K562 (cell line): Measurements from ENCODE around the gene APIP. TPM values are rescaled to one million over a fixed set of nuclear protein-coding genes. Genes with fewer than 3 reads are reported as not detected.

ENCODE experiments used
- ATAC-seq: fragments of 200-7000 bp; cut with Tn5 transposase; 3 replicates; pipeline ENCODE4 v1.9.1; 2020; ENCODE audit warnings: moderate library complexity
- BruUV-seq: library from RNA; stranded (reverse); fragments of 400-500 nt; replicated peaks from 2 replicates; lab custom pipeline; 2021; lab: Mats Ljungman, UMichigan
- CTCF ChIA-PET: fragments of 300-600 bp; formaldehyde crosslinking; extraction: SDS; loops from one replicate; lab custom pipeline; 2021; ENCODE audit warnings: low intra/inter-chr PET ratio; lab: Yijun Ruan, JAX
- POLR2A ChIA-PET: fragments of 300-600, 350-650 bp; sonication (Branson Sonifier 250); formaldehyde crosslinking; extraction: SDS; loops from one replicate; lab custom pipeline; 2021; ENCODE audit warnings: antibody characterized with exemption, inconsistent platforms; lab: Yijun Ruan, JAX
- DNase-seq, 4 experiments: peaks; one replicate each; pipeline versions ENCODE4 v3.0.0 to v3.0.0-alpha.2; 2011 to 2018; ENCODE audit warnings: low spot score in 3 of 4, mixed read lengths in 3 of 4; ENCODE audit errors: extremely low read depth in 1 of 4
- FAIRE-seq: peaks from 2 replicates; lab custom pipeline; 2011; peaks lifted over from hg19 to GRCh38; lab: Jason Lieb, UNC
- H2AFZ ChIP-seq: 2 replicates; pipeline ENCODE4 v1.6.0; 2011; ENCODE audit warnings: low read depth, low read length, control low read depth, inconsistent platforms
- H3K27ac ChIP-seq: fragments of 200-600 bp; 3 replicates; pipeline ENCODE4 v1.8.0; 2011; ENCODE audit warnings: low read depth, mild to moderate bottlenecking, control low read depth, inconsistent platforms, low read length, moderate library complexity, mixed read lengths; ENCODE audit errors: extremely low read depth
- H3K27me3 ChIP-seq, 2 experiments: fragments of 300-600 bp in 1 of 2; 2 replicates in 1 of 2; 3 replicates in 1 of 2; pipeline versions ENCODE4 v1.6.0 to v1.8.0; 2011; ENCODE audit warnings: inconsistent platforms in 2 of 2, low read length in 2 of 2, mild to moderate bottlenecking in 1 of 2, mixed read lengths in 1 of 2, moderate library complexity in 1 of 2; ENCODE audit not compliant: control insufficient read depth in 2 of 2, insufficient read depth in 2 of 2
- H3K36me3 ChIP-seq: fragments of 300-600 bp; 3 replicates; pipeline ENCODE4 v1.8.0; 2011; ENCODE audit warnings: mild to moderate bottlenecking, low read length, inconsistent platforms; ENCODE audit not compliant: control insufficient read depth, insufficient read depth
- H3K4me1 ChIP-seq, 2 experiments: fragments of 200-600 bp in 1 of 2; replicated peaks in 1 of 2; 2 replicates in 1 of 2; 3 replicates in 1 of 2; pipeline versions ENCODE4 v1.5.1 to v1.8.0; 2011; ENCODE audit warnings: inconsistent platforms in 2 of 2, low read length in 2 of 2, mild to moderate bottlenecking in 1 of 2, mixed read lengths in 1 of 2, moderate library complexity in 1 of 2; ENCODE audit not compliant: control insufficient read depth in 2 of 2, insufficient read depth in 2 of 2
- H3K4me2 ChIP-seq: 2 replicates; pipeline ENCODE4 v1.6.1; 2011; ENCODE audit warnings: low read length, control low read depth, inconsistent platforms, mixed read lengths; ENCODE audit not compliant: insufficient read depth
- H3K4me3 ChIP-seq: fragments of 200-600 bp; sonication (generic), shearing (Covaris generic); 2 replicates; pipeline ENCODE4 v1.5.1; 2016; ENCODE audit warnings: control low read depth, inconsistent platforms
- H3K79me2 ChIP-seq: fragments of 200-600 bp; 3 replicates; pipeline ENCODE4 v1.8.0; 2011; ENCODE audit warnings: low read length, inconsistent platforms; ENCODE audit not compliant: control insufficient read depth, insufficient read depth
- H3K9ac ChIP-seq, 2 experiments: 2 replicates each; pipeline versions ENCODE4 v1.6.0 to v1.6.1; 2011; ENCODE audit warnings: low read depth in 2 of 2, low read length in 2 of 2, control low read depth in 1 of 2, inconsistent platforms in 1 of 2, mild to moderate bottlenecking in 1 of 2, mixed read lengths in 1 of 2; ENCODE audit not compliant: insufficient read depth in 1 of 2
- H3K9me1 ChIP-seq: one replicate; pipeline ENCODE4 v1.6.0; 2011; ENCODE audit warnings: inconsistent platforms, mild to moderate bottlenecking, low read length, moderate library complexity; ENCODE audit not compliant: control insufficient read depth, insufficient read depth
- H3K9me3 ChIP-seq: replicated peaks from 2 replicates; pipeline ENCODE4 v1.5.1; 2011; ENCODE audit warnings: low read depth, low read length, inconsistent platforms; ENCODE audit not compliant: control insufficient read depth, insufficient read depth
- H4K20me1 ChIP-seq: replicated peaks from 2 replicates; pipeline ENCODE4 v1.6.1; 2011; ENCODE audit warnings: low read length, inconsistent platforms, mixed read lengths; ENCODE audit not compliant: control insufficient read depth, insufficient read depth
- CHD1 ChIP-seq: fragments of 200-600 bp; sonication (generic); IDR thresholded peaks from one replicate; pipeline ENCODE4 v1.6.1; 2012; ENCODE audit warnings: mild to moderate bottlenecking, moderate library complexity, low read length, inconsistent platforms
- NUFIP1 ChIP-seq: fragments of 450-650 bp; IDR thresholded peaks from 2 replicates; pipeline ENCODE4 v1.6.1; 2018; ENCODE audit not compliant: partially characterized antibody
- RAD21 ChIP-seq, 2 experiments: fragments of 250-450 bp in 1 of 2; fragments of 450-650 bp in 1 of 2; sonication (Bioruptor Pico) in 1 of 2; formaldehyde crosslinking in 1 of 2; IDR thresholded peaks in 1 of 2; conservative IDR thresholded peaks in 1 of 2; 2 replicates each; pipeline versions ENCODE4 v1.4.0 to v1.8.0; 2020 to 2022; ENCODE audit warnings: mild to moderate bottlenecking in 2 of 2, moderate library complexity in 1 of 2
- ZNF324 ChIP-seq: fragments of 250-450 bp; sonication (Bioruptor Pico); IDR thresholded peaks from 2 replicates; pipeline ENCODE4 v1.4.0; 2020; ENCODE audit warnings: mild to moderate bottlenecking
- WGBS: fragments of 100-300 bp; shearing (Covaris generic); methylation state at CpG from one replicate; pipeline ENCODE4 v1.1.6; 2016; ENCODE audit warnings: low coverage, mixed read lengths; ENCODE audit not compliant: insufficient coverage; ENCODE audit errors: missing lambda C conversion rate; 5-methylcytosine and 5-hydroxymethylcytosine counted together
- in situ Hi-C: fragments of 300-500 bp; cut with MboI; formaldehyde crosslinking; loops from 4 replicates; pipeline ENCODE4 v1.15.0; 2018; ENCODE audit warnings: inconsistent platforms, mixed read lengths
- intact Hi-C: fragments of 100-400 bp; cut with micrococcal nuclease; formaldehyde crosslinking; loops from 2 replicates; pipeline ENCODE4 v1.14.2; 2022
- polyA plus RNA-seq, 8 experiments: library from polyadenylated mRNA; depleted of rRNA in 4 of 8; stranded (reverse) in 5 of 8; unstranded in 3 of 8; fragments of >200 nt; fragmentation: Nextera tagmentation in 2 of 8; fragmentation: Illumina TruSeq in 1 of 8; extraction: Ambion mirVana in 2 of 8; extraction: Trizol in 1 of 8; gene quantifications; 2 replicates each; pipeline versions ENCODE4 v1.2.1 to v1.2.3, GENCODE V29; 2011 to 2014; ENCODE audit warnings: inconsistent platforms in 1 of 8, missing spikeins in 1 of 8
- total RNA-seq, 7 experiments: library from RNA; depleted of rRNA in 6 of 7; stranded (reverse); fragments of >200 nt in 6 of 7; fragmentation: Illumina TruSeq in 2 of 7; extraction: Trizol in 2 of 7; gene quantifications; 2 replicates each; pipeline versions ENCODE4 v1.2.1 to v1.2.3, GENCODE V29; 2011 to 2021; ENCODE audit warnings: low replicate concordance in 1 of 7

APIP gene
- total and polyA plus RNA-seq, 9 of the 15 experiments (the other 6 are each of a cell fraction or from before 2014, with no cell fraction given) = 63.7 to 110 (median 82.8) TPM

DNA sequence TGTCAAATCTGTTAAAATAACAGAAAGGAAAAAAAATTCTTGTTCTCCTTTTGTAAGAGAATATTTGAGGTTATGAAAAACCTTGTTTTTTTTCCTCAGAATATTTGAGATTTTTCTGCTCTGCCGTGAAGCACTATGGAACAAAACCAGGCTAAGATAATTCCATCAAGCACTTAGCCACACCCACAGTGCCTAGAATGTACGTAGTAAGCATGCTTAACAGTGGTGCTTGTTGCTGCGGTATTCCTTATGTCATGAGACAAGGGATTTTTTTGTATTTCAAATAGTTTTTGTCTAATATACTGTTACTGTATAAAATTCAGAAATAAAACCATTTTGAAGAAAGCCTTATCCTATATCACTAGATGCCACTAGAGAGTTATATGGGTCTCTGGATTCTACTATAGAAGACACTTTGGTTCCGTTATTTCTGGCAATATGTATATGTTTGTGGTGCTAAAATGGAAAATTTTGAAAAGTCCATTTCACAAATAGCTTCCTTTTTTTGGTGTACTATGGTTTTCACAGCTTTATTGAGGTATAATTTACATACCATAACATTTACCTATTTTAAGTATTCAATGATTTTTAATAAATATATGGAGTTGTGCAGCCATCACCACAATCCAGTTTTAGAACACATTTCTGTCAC, 24.0 kb upstream of the APIP start:
- Histone ChIP-seq H3K9me3 (no peaks in the 10 kb centered on the region), H3K4me1 (peaks cover 2 to 3% of the 10 kb centered on the region in 2 experiments; a peak in 2 of 5 replicates), H3K36me3 (peaks cover 2% of the 10 kb centered on the region; the same call in 1 of the 3 replicates), H3K27ac (no peak overlapping the region), H3K9me1 (no peaks in the 10 kb centered on the region), H4K20me1 (no peaks in the 10 kb centered on the region), H3K4me3 (no peak overlapping the region)
- FAIRE-seq = peak; percentile 61
- 36% methylated on average over 4 of the region's 4 CpGs for WGBS
- DNase-seq = peak in 1 of 4 experiments; percentile 35
- POLR2A ChIA-PET = no interaction called here
- TF ChIP-seq RAD21 (CRISPR knock-in tag; conservative IDR thresholded peaks at IDR 0.05 in 1 of 2, IDR thresholded peaks at IDR 0.05 in 1 of 2) (0 out of 4 replicates have a peak, but pooled peaks of 1 of the 2 experiments have one; percentile 23), ZNF324 (CRISPR knock-in tag) (no peak), CHD1 (no peak), NUFIP1 (no peak)
- TF ChIP-seq, all 486 proteins: peak for 1
- no peak overlapping the region for H2AFZ ChIP-seq
- intact Hi-C loops (no loop called here), in situ Hi-C loops (loop anchor here (25.0 kb wide), 1 partner anchor 297 kb away; no protein-coding TSS in a partner anchor)
- no peak overlapping the region for H3K4me2 ChIP-seq
- CTCF ChIA-PET = no interaction called here
- BruUV-seq = no TSS peak
- H3K79me2 ChIP-seq = peaks cover 21% of the 10 kb centered on the region; the same call in 2 of the 3 replicates
- no peak overlapping the region for H3K9ac ChIP-seq
- ATAC-seq = peak; percentile 75
- H3K27me3 ChIP-seq = no peaks in the 10 kb centered on the region
